GM13976 (cell line): ENCODE measurements around the gene FOXB1.

Source experiments
- DNase-seq: peaks from one replicate; pipeline ENCODE4 v3.0.0; 2012; ENCODE audit warnings: low spot score
- CTCF ChIP-seq: IDR thresholded peaks from 2 replicates; pipeline ENCODE4 v1.5.1; 2012; ENCODE audit warnings: borderline replicate concordance, mild to moderate bottlenecking; ENCODE audit not compliant: insufficient read depth; ENCODE audit errors: extremely low read depth, missing control alignments, control extremely low read depth
- in situ Hi-C: fragments of 300-500 bp; cut with MboI; formaldehyde crosslinking; loops from one replicate; pipeline ENCODE4 v1.12.0; 2022; ENCODE audit warnings: low sequenced_read_pairs, mixed read lengths, inconsistent platforms; ENCODE audit not compliant: unreplicated experiment

Gene FOXB1

GRCh38 chr15:60054472-60054871 lies 50.4 kb downstream of the FOXB1 start:
- TF ChIP-seq CTCF: no peak
- in situ Hi-C loops: no loop called here
- DNase-seq: no peak
